MM.1S (cell line): ENCODE data around the gene GPRC5C.

Experiments
- EZH2 ChIP-seq: fragments of 300-600 bp; sonication (generic); optimal IDR thresholded peaks from 2 replicates; pipeline ENCODE3; 2017; ENCODE audit warnings: low read depth, mild to moderate bottlenecking, antibody characterized with exemption, low read length, mixed read lengths
- TF ChIP-seq, protein P1 (sequence below): fragments of 300-600 bp; sonication (generic); IDR thresholded peaks from 2 replicates; pipeline ENCODE4 v1.5.1; 2016; ENCODE audit warnings: antibody characterized with exemption, low read length, mixed read lengths

DNA sequence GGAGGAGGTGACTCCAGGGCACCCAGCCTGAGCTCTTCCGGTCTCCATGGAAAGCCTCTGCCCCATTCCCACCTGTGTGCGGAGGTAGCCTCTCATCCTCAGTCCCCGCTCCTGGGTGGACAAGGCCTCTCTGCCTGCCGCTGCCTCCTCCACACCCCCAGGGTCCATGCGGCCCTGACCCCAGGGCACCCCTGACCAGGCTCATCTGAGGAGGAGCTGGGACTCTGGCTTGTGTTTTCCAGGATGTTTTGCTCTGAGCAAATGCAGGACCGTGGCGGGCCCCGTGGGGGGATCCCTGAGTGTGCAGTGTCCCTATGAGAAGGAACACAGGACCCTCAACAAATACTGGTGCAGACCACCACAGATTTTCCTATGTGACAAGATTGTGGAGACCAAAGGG is 41.4 kb downstream of the GPRC5C start:
- TF ChIP-seq, protein P1, sequence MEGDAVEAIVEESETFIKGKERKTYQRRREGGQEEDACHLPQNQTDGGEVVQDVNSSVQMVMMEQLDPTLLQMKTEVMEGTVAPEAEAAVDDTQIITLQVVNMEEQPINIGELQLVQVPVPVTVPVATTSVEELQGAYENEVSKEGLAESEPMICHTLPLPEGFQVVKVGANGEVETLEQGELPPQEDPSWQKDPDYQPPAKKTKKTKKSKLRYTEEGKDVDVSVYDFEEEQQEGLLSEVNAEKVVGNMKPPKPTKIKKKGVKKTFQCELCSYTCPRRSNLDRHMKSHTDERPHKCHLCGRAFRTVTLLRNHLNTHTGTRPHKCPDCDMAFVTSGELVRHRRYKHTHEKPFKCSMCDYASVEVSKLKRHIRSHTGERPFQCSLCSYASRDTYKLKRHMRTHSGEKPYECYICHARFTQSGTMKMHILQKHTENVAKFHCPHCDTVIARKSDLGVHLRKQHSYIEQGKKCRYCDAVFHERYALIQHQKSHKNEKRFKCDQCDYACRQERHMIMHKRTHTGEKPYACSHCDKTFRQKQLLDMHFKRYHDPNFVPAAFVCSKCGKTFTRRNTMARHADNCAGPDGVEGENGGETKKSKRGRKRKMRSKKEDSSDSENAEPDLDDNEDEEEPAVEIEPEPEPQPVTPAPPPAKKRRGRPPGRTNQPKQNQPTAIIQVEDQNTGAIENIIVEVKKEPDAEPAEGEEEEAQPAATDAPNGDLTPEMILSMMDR, result no peak
- no peak for TF ChIP-seq EZH2
